IMR-90 (cell line): Measurements from ENCODE around the gene SLC44A1. TPM values are rescaled to one million over a fixed set of nuclear protein-coding genes. Genes with fewer than 3 reads are reported as not detected.

Experiments
- ATAC-seq: fragments of 200-7000 bp; cut with Tn5 transposase; 2 replicates; pipeline ENCODE4 v1.9.1; 2020; ENCODE audit warnings: low read depth, mild to moderate bottlenecking, moderate library complexity
- BruUV-seq: library from RNA; stranded (reverse); fragments of 400-500 nt; replicated peaks from 2 replicates; lab custom pipeline; 2021; lab: Mats Ljungman, UMichigan
- CTCF ChIA-PET: fragments of 300-600 bp; formaldehyde crosslinking; extraction: SDS; loops from one replicate; lab custom pipeline; 2021; ENCODE audit warnings: antibody characterized with exemption; lab: Yijun Ruan, JAX
- POLR2A ChIA-PET: fragments of 300-600 bp; sonication (Branson Sonifier 250); formaldehyde crosslinking; loops from one replicate; lab custom pipeline; 2022; ENCODE audit warnings: antibody characterized with exemption; ENCODE audit not compliant: unreplicated experiment; lab: Charles Lee
- DNase-seq: peaks from one replicate; pipeline ENCODE4 v3.0.0; 2013
- H2AFZ ChIP-seq: replicated peaks from 2 replicates; pipeline ENCODE3; 2013; ENCODE audit warnings: low read length, mild to moderate bottlenecking; ENCODE audit not compliant: poor library complexity
- H2AK5ac ChIP-seq: 2 replicates; pipeline ENCODE4 v1.6.1; 2013; ENCODE audit warnings: low read depth, low read length, inconsistent platforms
- H2AK9ac ChIP-seq: replicated peaks from 2 replicates; pipeline ENCODE3; 2013; ENCODE audit warnings: mild to moderate bottlenecking, low read depth, low read length, moderate library complexity; ENCODE audit not compliant: poor library complexity
- H2BK120ac ChIP-seq: 2 replicates; pipeline ENCODE4 v1.6.1; 2013; ENCODE audit warnings: low read depth, low read length, inconsistent platforms
- H2BK15ac ChIP-seq: 3 replicates; pipeline ENCODE4 v1.6.1; 2013; ENCODE audit warnings: low read depth, low read length, inconsistent platforms
- H2BK20ac ChIP-seq: 2 replicates; pipeline ENCODE4 v1.6.1; 2013; ENCODE audit warnings: low read depth, mild to moderate bottlenecking, inconsistent platforms, low read length, moderate library complexity
- H2BK5ac ChIP-seq: 2 replicates; pipeline ENCODE4 v1.6.1; 2013; ENCODE audit warnings: mild to moderate bottlenecking, low read depth, low read length, inconsistent platforms; ENCODE audit not compliant: poor library complexity, severe bottlenecking
- H3K14ac ChIP-seq: replicated peaks from 2 replicates; pipeline ENCODE4 v1.6.1; 2013; ENCODE audit warnings: low read depth, low read length, inconsistent platforms
- H3K18ac ChIP-seq: 2 replicates; pipeline ENCODE4 v1.6.1; 2013; ENCODE audit warnings: low read depth, low read length, control low read depth
- H3K23ac ChIP-seq: 2 replicates; pipeline ENCODE4 v1.6.1; 2013; ENCODE audit warnings: low read depth, low read length, inconsistent platforms
- H3K27ac ChIP-seq: 2 replicates; pipeline ENCODE4 v1.5.1; 2013; ENCODE audit warnings: mild to moderate bottlenecking, control low read depth, low read length; ENCODE audit not compliant: insufficient read depth
- H3K27me3 ChIP-seq: 2 replicates; pipeline ENCODE4 v1.6.1; 2013; ENCODE audit warnings: low read length; ENCODE audit not compliant: control insufficient read depth, insufficient read depth
- H3K36me3 ChIP-seq: 2 replicates; pipeline ENCODE4 v1.6.1; 2013; ENCODE audit warnings: low read length, mixed read lengths; ENCODE audit not compliant: control insufficient read depth, insufficient read depth
- H3K4ac ChIP-seq: 2 replicates; pipeline ENCODE4 v1.6.1; 2013; ENCODE audit warnings: low read depth, low read length, inconsistent platforms
- H3K4me1 ChIP-seq: 2 replicates; pipeline ENCODE4 v1.6.1; 2013; ENCODE audit warnings: low read length, mixed read lengths; ENCODE audit not compliant: control insufficient read depth, insufficient read depth
- H3K4me2 ChIP-seq: 2 replicates; pipeline ENCODE4 v1.6.1; 2013; ENCODE audit warnings: low read depth, mild to moderate bottlenecking, control low read depth, low read length, moderate library complexity
- H3K4me3 ChIP-seq: 2 replicates; pipeline ENCODE4 v1.5.1; 2013; ENCODE audit warnings: low read depth, mild to moderate bottlenecking, control low read depth, low read length, moderate library complexity; ENCODE audit not compliant: insufficient read depth
- H3K56ac ChIP-seq: 2 replicates; pipeline ENCODE4 v1.6.1; 2013; ENCODE audit warnings: low read length, inconsistent platforms; ENCODE audit not compliant: insufficient read depth; ENCODE audit errors: extremely low read depth
- H3K79me1 ChIP-seq, 2 experiments: 2 replicates each; pipeline ENCODE4 v1.6.1; 2013; ENCODE audit warnings: low read length in 2 of 2, inconsistent platforms in 1 of 2, low read depth in 1 of 2
- H3K9ac ChIP-seq: 2 replicates; pipeline ENCODE4 v1.6.1; 2013; ENCODE audit warnings: low read depth, low read length, control low read depth
- H3K9me1 ChIP-seq: 2 replicates; pipeline ENCODE4 v1.6.1; 2013; ENCODE audit warnings: low read length, inconsistent platforms; ENCODE audit not compliant: insufficient read depth
- H3K9me3 ChIP-seq: 2 replicates; pipeline ENCODE4 v1.6.1; 2013; ENCODE audit warnings: low read length; ENCODE audit not compliant: control insufficient read depth, insufficient read depth
- H4K20me1 ChIP-seq: 2 replicates; pipeline ENCODE4 v1.6.1; 2013; ENCODE audit warnings: low read length, inconsistent platforms; ENCODE audit not compliant: insufficient read depth
- H4K5ac ChIP-seq: 2 replicates; pipeline ENCODE4 v1.6.1; 2013; ENCODE audit warnings: mild to moderate bottlenecking, low read depth, low read length, control low read depth
- H4K8ac ChIP-seq, 2 experiments: 2 replicates each; pipeline ENCODE4 v1.6.1; 2013; ENCODE audit warnings: low read depth in 2 of 2, low read length in 2 of 2, control low read depth in 1 of 2, inconsistent platforms in 1 of 2
- H4K91ac ChIP-seq: 2 replicates; pipeline ENCODE4 v1.6.1; 2013; ENCODE audit warnings: low read depth, low read length, inconsistent platforms; ENCODE audit not compliant: insufficient read depth
- CTCF ChIP-seq: conservative IDR thresholded peaks from 2 replicates; pipeline ENCODE4 v1.5.1; 2012; ENCODE audit warnings: mild to moderate bottlenecking, low read depth, low read length, improper control_type of control experiment
- ELK1 ChIP-seq: fragments of 150-350 bp; IDR thresholded peaks from 2 replicates; pipeline ENCODE4 v1.6.1; 2016; ENCODE audit warnings: low read depth, mild to moderate bottlenecking, low read length, moderate library complexity, borderline replicate concordance
- FOS ChIP-seq: fragments of 150-350 bp; IDR thresholded peaks from 2 replicates; pipeline ENCODE4 v1.6.1; 2016; ENCODE audit warnings: low read depth, low read length
- NFE2L2 ChIP-seq: fragments of 150-350 bp; IDR thresholded peaks from 2 replicates; pipeline ENCODE4 v1.6.1; 2016; ENCODE audit warnings: low read depth, mild to moderate bottlenecking, low read length
- POLR2A ChIP-seq: IDR thresholded peaks from 2 replicates; pipeline ENCODE4 v1.6.1; 2012; ENCODE audit warnings: mild to moderate bottlenecking, low read depth, low read length
- RAD21 ChIP-seq: IDR thresholded peaks from 2 replicates; pipeline ENCODE4 v1.6.1; 2012; ENCODE audit warnings: low read length, improper control_type of control experiment
- RCOR1 ChIP-seq: IDR thresholded peaks from 2 replicates; pipeline ENCODE4 v1.6.1; 2012; ENCODE audit warnings: mild to moderate bottlenecking, low read length, improper control_type of control experiment; ENCODE audit not compliant: insufficient replicate concordance
- WGBS, 2 experiments: methylation state at CpG; one replicate each; pipeline versions ENCODE4 v1.1.5 to v1.1.7; 2013; ENCODE audit warnings: missing lambda C conversion rate in 2 of 2; ENCODE audit not compliant: insufficient read length in 1 of 2; ENCODE audit errors: extremely low coverage in 2 of 2; 5-methylcytosine and 5-hydroxymethylcytosine counted together
- dilution Hi-C: fragments of 300-500 bp; cut with HindIII; formaldehyde crosslinking; loops from one replicate; pipeline ENCODE4 v1.14.3; 2018; ENCODE audit warnings: low sequenced_read_pairs; ENCODE audit not compliant: unreplicated experiment
- in situ Hi-C: fragments of 300-500 bp; cut with MboI; formaldehyde crosslinking; loops from 3 replicates; pipeline ENCODE4 v1.14.3; 2019; ENCODE audit warnings: low sequenced_read_pairs, inconsistent platforms, mixed read lengths
- intact Hi-C: fragments of 100-400 bp; cut with micrococcal nuclease; formaldehyde crosslinking; loops from 2 replicates; pipeline ENCODE4 v1.10.0; 2022
- polyA plus RNA-seq, 3 experiments: library from polyadenylated mRNA; depleted of rRNA; stranded (reverse); fragments of >200 nt; gene quantifications; 2 replicates each; pipeline ENCODE4 v1.2.3, GENCODE V29; 2012; ENCODE audit warnings: low replicate concordance in 1 of 3
- total RNA-seq: library from RNA; depleted of rRNA; stranded (reverse); fragments of >200 nt; gene quantifications from 2 replicates; pipeline ENCODE4 v1.2.3, GENCODE V29; 2012

The SLC44A1 gene
- total and polyA plus RNA-seq, 2 of the 4 experiments (the other 2 are of a cell fraction): 5.2 to 21.7 TPM

GRCh38 chr9:105355781-105356180 lies 111.3 kb downstream of the SLC44A1 start:
- Histone ChIP-seq H3K4me2 (no peak overlapping the region), H3K4me3 (no peak overlapping the region), H3K27me3 (no peaks in the 10 kb centered on the region), H3K27ac (no peak overlapping the region), H2AFZ (no peak overlapping the region), H3K18ac (no peak overlapping the region), H2AK9ac (no peak overlapping the region), H4K91ac (no peak overlapping the region), H3K23ac (no peak overlapping the region), H3K4ac (no peak overlapping the region), H4K8ac (no peak overlapping the region), H3K9me1 (peaks cover 4% of the 10 kb centered on the region; the same call in 1 of the 2 replicates), H3K79me1 (no peaks in the 10 kb centered on the region), H2BK15ac (no peak overlapping the region), H2AK5ac (no peak overlapping the region), H3K9me3 (no peaks in the 10 kb centered on the region), H2BK5ac (no peak overlapping the region), H3K9ac (no peak overlapping the region), H3K56ac (no peak overlapping the region), H4K20me1 (no peaks in the 10 kb centered on the region), H2BK120ac (no peak overlapping the region), H3K4me1 (0 out of 2 replicates have a peak, but pooled peaks cover 2% of the 10 kb centered on the region), H3K36me3 (peaks cover 2% of the 10 kb centered on the region; the same call in 1 of the 2 replicates), H4K5ac (no peak overlapping the region), H2BK20ac (no peak overlapping the region), H3K14ac (no peak overlapping the region)
- no CpG with 5 or more reads among the region's 3 CpGs for WGBS, 2 experiments
- BruUV-seq: no TSS peak
- in situ Hi-C loops (no loop called here), intact Hi-C loops (no loop called here), dilution Hi-C loops (no loop called here)
- ChIA-PET POLR2A (no interaction called here), CTCF (no interaction called here)
- peak; percentile 47 for DNase-seq
- TF ChIP-seq CTCF (no peak), NFE2L2 (no peak), RCOR1 (no peak), FOS (no peak), POLR2A (no peak), RAD21 (no peak), ELK1 (no peak)
- ATAC-seq: no peak
